ENCODE results near the gene PURA. TPM values are rescaled to one million over a fixed set of nuclear protein-coding genes. Genes with fewer than 3 reads are reported as not detected.

The PURA gene
- total RNA-seq: 10 to 100 TPM in 3 of 4 donors, 1 to 10 TPM in 1; 7.4 to 34.6 (median 18.8) TPM

GRCh38 chr5:140113699-140114263 is at the start of gene PURA:
Gene PURA (plus strand): TSS chr5:140114109. CDS start chr5:140114182, 73 bp downstream.
- 2% methylated on average over 42 of the region's 60 CpGs; no CpG with 5 or more reads in 1 of the 2 donors for WGBS, 2 donors (ENCODE audit: low coverage in 1 of 2)
- DNase-seq: peak; percentile 97
- no peaks in the 10 kb centered on the region for H3K36me3 ChIP-seq
- H3K4me1 ChIP-seq: peaks cover 32 to 72% (median 58%) of the 10 kb centered on the region in 4 donors
- TF ChIP-seq, protein P1, sequence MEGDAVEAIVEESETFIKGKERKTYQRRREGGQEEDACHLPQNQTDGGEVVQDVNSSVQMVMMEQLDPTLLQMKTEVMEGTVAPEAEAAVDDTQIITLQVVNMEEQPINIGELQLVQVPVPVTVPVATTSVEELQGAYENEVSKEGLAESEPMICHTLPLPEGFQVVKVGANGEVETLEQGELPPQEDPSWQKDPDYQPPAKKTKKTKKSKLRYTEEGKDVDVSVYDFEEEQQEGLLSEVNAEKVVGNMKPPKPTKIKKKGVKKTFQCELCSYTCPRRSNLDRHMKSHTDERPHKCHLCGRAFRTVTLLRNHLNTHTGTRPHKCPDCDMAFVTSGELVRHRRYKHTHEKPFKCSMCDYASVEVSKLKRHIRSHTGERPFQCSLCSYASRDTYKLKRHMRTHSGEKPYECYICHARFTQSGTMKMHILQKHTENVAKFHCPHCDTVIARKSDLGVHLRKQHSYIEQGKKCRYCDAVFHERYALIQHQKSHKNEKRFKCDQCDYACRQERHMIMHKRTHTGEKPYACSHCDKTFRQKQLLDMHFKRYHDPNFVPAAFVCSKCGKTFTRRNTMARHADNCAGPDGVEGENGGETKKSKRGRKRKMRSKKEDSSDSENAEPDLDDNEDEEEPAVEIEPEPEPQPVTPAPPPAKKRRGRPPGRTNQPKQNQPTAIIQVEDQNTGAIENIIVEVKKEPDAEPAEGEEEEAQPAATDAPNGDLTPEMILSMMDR (IDR thresholded peaks at IDR 0.05): peak in 2 of 5 experiments; percentile 23
- peak; percentile 75 to 92 (median 91) for TF ChIP-seq POLR2AphosphoS5 (IDR thresholded peaks at IDR 0.05)
- peak; percentile 64 for TF ChIP-seq POLR2A (IDR thresholded peaks at IDR 0.05)
- no peak for TF ChIP-seq EP300 (IDR thresholded peaks at IDR 0.05; ENCODE audit: low read depth)
- H3K9me3 ChIP-seq: no peaks in the 10 kb centered on the region
- intact Hi-C loops (cut with DNase I; ENCODE audit: low total_unique reads) (no loop called here), in situ Hi-C loops (cut with MboI; ENCODE audit: low pct_ligation_motif_present in 1 of 4, low pct_unique_long_range_greater_than_20kb in 1 of 4, low sequenced_read_pairs in 3 of 4) (no loop called here)
- H3K4me3 ChIP-seq: peak within 1 kb of the TSS; percentile 68 to 80 (median 74)
- H3K27ac ChIP-seq: peak within 1 kb of the TSS; percentile 96 to 98 (median 97)
- H3K27me3 ChIP-seq: peaks cover 5% of the 10 kb centered on the region

DNA sequence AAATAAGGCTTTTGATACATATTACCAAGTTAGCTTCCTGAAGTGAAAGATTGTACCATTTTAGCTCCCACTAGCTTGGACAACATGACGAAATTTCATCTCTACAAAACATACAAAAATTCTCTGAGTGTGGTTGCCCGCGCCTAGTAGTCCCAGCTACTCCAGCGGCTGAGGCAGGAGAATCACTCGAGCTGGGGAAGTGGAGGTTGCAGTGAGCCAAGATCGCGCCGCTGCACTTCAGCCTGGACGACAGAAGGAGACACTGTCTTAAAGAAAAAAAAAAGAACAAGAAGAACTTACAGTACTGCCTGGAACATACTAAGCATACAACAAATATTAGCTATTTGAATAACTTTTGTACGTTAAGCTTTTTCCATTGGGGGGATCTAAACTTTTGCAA is 41.1 kb upstream of the PURA start:
- TF ChIP-seq, protein P1 (IDR thresholded peaks at IDR 0.05): no peak
- TF ChIP-seq POLR2AphosphoS5 (IDR thresholded peaks at IDR 0.05) (no peak), EP300 (IDR thresholded peaks at IDR 0.05; ENCODE audit: low read depth) (no peak), POLR2A (IDR thresholded peaks at IDR 0.05) (no peak)
- H3K9me3 ChIP-seq: no peaks in the 10 kb centered on the region
- intact Hi-C loops (cut with DNase I; ENCODE audit: low total_unique reads) (loop anchor here (1.0 to 5.0 kb wide), 2 partner anchors 69 to 84 kb away; no protein-coding TSS in a partner anchor), in situ Hi-C loops (cut with MboI; ENCODE audit: low pct_ligation_motif_present in 1 of 4, low pct_unique_long_range_greater_than_20kb in 1 of 4, low sequenced_read_pairs in 3 of 4) (loop anchor here (5.0 to 10.0 kb wide), 2 partner anchors 82 to 84 kb away; no protein-coding TSS in a partner anchor)
- peaks cover 23% of the 10 kb centered on the region for H3K27me3 ChIP-seq
- H3K36me3 ChIP-seq: no peaks in the 10 kb centered on the region
- no peak overlapping the region for H3K27ac ChIP-seq
- DNase-seq: no peak
- 57 to 61% methylated on average over 7 to 10 of the region's 10 CpGs for WGBS, 2 donors (ENCODE audit: low coverage in 1 of 2)
- H3K4me3 ChIP-seq: no peak overlapping the region
- peaks cover 0 to 4% (median 0%) of the 10 kb centered on the region in 4 donors for H3K4me1 ChIP-seq

DNA sequence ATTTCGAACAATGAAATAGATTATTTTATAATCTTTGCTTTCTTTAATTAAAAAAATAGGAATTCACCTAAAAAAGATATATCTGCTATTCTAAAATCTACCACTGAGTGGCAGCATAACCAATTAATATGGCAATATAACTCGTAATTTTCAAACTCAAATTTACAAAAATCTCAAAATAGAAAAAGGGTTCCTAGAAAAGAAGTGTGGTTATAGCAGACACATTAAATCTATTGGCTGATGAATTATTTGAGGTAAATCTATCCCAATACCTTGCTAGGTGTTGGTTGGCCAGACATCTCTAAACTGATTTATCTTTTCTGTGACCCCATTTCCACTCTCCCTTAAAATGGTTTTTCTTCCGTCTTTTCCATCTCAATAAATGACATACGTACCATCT is 40.6 kb upstream of the PURA start:
- H3K36me3 ChIP-seq: no peaks in the 10 kb centered on the region
- DNase-seq: no peak
- TF ChIP-seq, protein P1 (IDR thresholded peaks at IDR 0.05): peak; percentile 67 to 80 (median 72)
- no peak for TF ChIP-seq POLR2A (IDR thresholded peaks at IDR 0.05)
- peaks cover 23% of the 10 kb centered on the region for H3K27me3 ChIP-seq
- in situ Hi-C loops (cut with MboI; ENCODE audit: low pct_ligation_motif_present in 1 of 4, low pct_unique_long_range_greater_than_20kb in 1 of 4, low sequenced_read_pairs in 3 of 4): loop anchor here (5.0 to 10.0 kb wide), 2 partner anchors 82 to 84 kb away; no protein-coding TSS in a partner anchor
- WGBS, 2 donors (ENCODE audit: low coverage in 1 of 2): 6 to 9% methylated on average over 4 of the region's 4 CpGs
- H3K4me1 ChIP-seq: peaks cover 0 to 4% (median 0%) of the 10 kb centered on the region in 4 donors
- no peak overlapping the region for H3K27ac ChIP-seq
- intact Hi-C loops (cut with DNase I; ENCODE audit: low total_unique reads): loop anchor here (5.0 kb wide), 1 partner anchor 69 kb away; no protein-coding TSS in a partner anchor
- no peak overlapping the region for H3K4me3 ChIP-seq
- H3K9me3 ChIP-seq: no peaks in the 10 kb centered on the region

- in situ Hi-C loops (cut with MboI; ENCODE audit: low pct_ligation_motif_present in 1 of 4, low pct_unique_long_range_greater_than_20kb in 1 of 4, low sequenced_read_pairs in 3 of 4): loop anchor here in 1 of 4 donors (10.0 kb wide), 1 partner anchor 79 kb away; no protein-coding TSS in a partner anchor
- 54% methylated on average over 2 of the region's 2 CpGs; no CpG with 5 or more reads in 1 of the 2 donors for WGBS, 2 donors (ENCODE audit: low coverage in 1 of 2)
- H3K4me1 ChIP-seq: peaks cover 0 to 4% (median 0%) of the 10 kb centered on the region in 4 donors
Measured at GRCh38 chr5:140075371-140075770, 38.5 kb upstream of the PURA start.

More at GRCh38 chr5:140075371-140075770, 38.5 kb upstream of the PURA start:
- Histone ChIP-seq H3K27ac (no peak overlapping the region), H3K4me3 (no peak overlapping the region), H3K36me3 (no peaks in the 10 kb centered on the region), H3K27me3 (peaks cover 23% of the 10 kb centered on the region), H3K9me3 (no peaks in the 10 kb centered on the region)
- no peak for DNase-seq
- TF ChIP-seq, protein P1 (IDR thresholded peaks at IDR 0.05): no peak
- no peak for TF ChIP-seq EP300 (IDR thresholded peaks at IDR 0.05; ENCODE audit: low read depth)
- TF ChIP-seq POLR2A (IDR thresholded peaks at IDR 0.05): no peak
- TF ChIP-seq POLR2AphosphoS5 (IDR thresholded peaks at IDR 0.05): no peak
- intact Hi-C loops (cut with DNase I; ENCODE audit: low total_unique reads): no loop called here

Measured in transverse colon (tissue), 4 donors.